PC-3 (cell line): ENCODE results near the gene MAST4.

Experiments used
- CTCF ChIP-seq: fragments of 300-600 bp; sonication (generic); conservative IDR thresholded peaks from 2 replicates; pipeline ENCODE4 v1.5.1; 2017; ENCODE audit warnings: antibody characterized with exemption, low read depth, mild to moderate bottlenecking, low read length
- EZH2phosphoT487 ChIP-seq: fragments of 300-600 bp; sonication (generic); IDR thresholded peaks from 2 replicates; pipeline ENCODE4 v1.6.1; 2018; ENCODE audit warnings: mild to moderate bottlenecking, antibody characterized with exemption, low read length, borderline replicate concordance

GRCh38 chr5:66987126-66987525 lies 390.9 kb downstream of the MAST4 start:
- no peak for TF ChIP-seq CTCF
- no peak for TF ChIP-seq EZH2phosphoT487
